A673 (cell line): ENCODE data around the gene ARHGEF6.
"Not testable (repeated sequence)": the region's sequence is repeated elsewhere in the genome, so short reads cannot be mapped to it uniquely, and the experiment has no call there.

Experiments used
- EZH2 ChIP-seq: fragments of 200-600 bp; sonication (generic); IDR thresholded peaks from 2 replicates; pipeline ENCODE4 v1.6.1; 2017; ENCODE audit warnings: borderline replicate concordance, low read depth, mild to moderate bottlenecking, mixed read lengths, antibody characterized with exemption, low read length; ENCODE audit not compliant: poor library complexity, severe bottlenecking
- TF ChIP-seq, protein P1 (sequence below): fragments of 300-800, 200-600 bp; sonication (generic); conservative IDR thresholded peaks from 2 replicates; pipeline ENCODE4 v1.5.1; 2017; ENCODE audit warnings: low read depth, mild to moderate bottlenecking, antibody characterized with exemption, low read length, moderate library complexity, mixed read lengths

DNA sequence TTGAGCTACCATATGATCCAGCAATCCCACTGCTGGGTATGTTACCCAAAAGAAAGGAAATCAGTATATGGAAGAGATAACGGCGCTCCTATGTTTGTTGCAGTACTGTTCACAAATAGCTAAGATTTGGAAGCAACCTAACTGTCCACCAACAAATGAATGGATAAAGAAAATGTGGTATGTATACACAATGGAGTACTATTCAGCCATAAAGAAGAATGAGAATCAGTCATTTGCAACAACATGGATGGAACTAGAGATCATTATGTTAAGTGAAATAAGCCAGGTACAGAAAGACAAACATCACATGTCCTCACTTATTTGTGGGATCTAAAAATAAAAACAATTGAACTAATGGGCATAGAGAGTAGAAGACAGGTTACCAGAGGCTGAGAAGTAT lies 8.9 kb downstream of the ARHGEF6 start:
- TF ChIP-seq, protein P1, sequence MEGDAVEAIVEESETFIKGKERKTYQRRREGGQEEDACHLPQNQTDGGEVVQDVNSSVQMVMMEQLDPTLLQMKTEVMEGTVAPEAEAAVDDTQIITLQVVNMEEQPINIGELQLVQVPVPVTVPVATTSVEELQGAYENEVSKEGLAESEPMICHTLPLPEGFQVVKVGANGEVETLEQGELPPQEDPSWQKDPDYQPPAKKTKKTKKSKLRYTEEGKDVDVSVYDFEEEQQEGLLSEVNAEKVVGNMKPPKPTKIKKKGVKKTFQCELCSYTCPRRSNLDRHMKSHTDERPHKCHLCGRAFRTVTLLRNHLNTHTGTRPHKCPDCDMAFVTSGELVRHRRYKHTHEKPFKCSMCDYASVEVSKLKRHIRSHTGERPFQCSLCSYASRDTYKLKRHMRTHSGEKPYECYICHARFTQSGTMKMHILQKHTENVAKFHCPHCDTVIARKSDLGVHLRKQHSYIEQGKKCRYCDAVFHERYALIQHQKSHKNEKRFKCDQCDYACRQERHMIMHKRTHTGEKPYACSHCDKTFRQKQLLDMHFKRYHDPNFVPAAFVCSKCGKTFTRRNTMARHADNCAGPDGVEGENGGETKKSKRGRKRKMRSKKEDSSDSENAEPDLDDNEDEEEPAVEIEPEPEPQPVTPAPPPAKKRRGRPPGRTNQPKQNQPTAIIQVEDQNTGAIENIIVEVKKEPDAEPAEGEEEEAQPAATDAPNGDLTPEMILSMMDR: not testable (repeated sequence)
- not testable (repeated sequence) for TF ChIP-seq EZH2
